B cell (primary cell): ENCODE measurements around the gene SETBP1. TPM values are rescaled to one million over a fixed set of nuclear protein-coding genes. Genes with fewer than 3 reads are reported as not detected.

ENCODE experiments used
- ATAC-seq: fragments of 200-7000 bp; cut with Tn5 transposase; one replicate; pipeline ENCODE4 v1.10.0; 2021; ENCODE audit warnings: low read depth, mild to moderate bottlenecking, moderate number of reproducible peaks, moderate library complexity
- CTCF ChIA-PET: fragments of 350-600 bp; sonication (Branson Sonifier 250); formaldehyde crosslinking; loops from one replicate; lab custom pipeline; 2021; ENCODE audit warnings: antibody characterized with exemption, inconsistent platforms; lab: Charles Lee
- POLR2A ChIA-PET: fragments of 350-600 bp; sonication (Branson Sonifier 250); formaldehyde crosslinking; loops from one replicate; lab custom pipeline; 2021; ENCODE audit warnings: antibody characterized with exemption; lab: Charles Lee
- DNase-seq: peaks from one replicate; pipeline ENCODE4 v3.0.0; 2013
- H2AFZ ChIP-seq: 2 replicates; pipeline ENCODE4 v1.6.1; 2012; ENCODE audit warnings: mild to moderate bottlenecking, low read depth, low read length; ENCODE audit not compliant: insufficient read depth, poor library complexity, severe bottlenecking
- H3K27ac ChIP-seq, 2 donors: 1 replicate in 1 of 2; 2 replicates in 1 of 2; pipeline ENCODE4 v1.5.1; 2012 to 2013; ENCODE audit warnings: low read length in 2 of 2, mild to moderate bottlenecking in 2 of 2, moderate library complexity in 1 of 2
- H3K27me3 ChIP-seq, 4 experiments: fragments of 200-600 bp in 1 of 4; sonication (generic) in 1 of 4; replicated peaks in 1 of 4; 1 replicate in 2 of 4; 2 replicates in 2 of 4; pipeline versions ENCODE4 v1.6.1 to v1.7.0; 2013 to 2016; ENCODE audit warnings: low read length in 3 of 4, mild to moderate bottlenecking in 2 of 4, mixed read lengths in 1 of 4, moderate library complexity in 1 of 4; ENCODE audit not compliant: insufficient read depth in 4 of 4, control insufficient read depth in 3 of 4; ENCODE audit errors: control extremely low read depth in 1 of 4
- H3K36me3 ChIP-seq, 2 experiments: replicated peaks in 1 of 2; 1 replicate in 1 of 2; 2 replicates in 1 of 2; pipeline versions ENCODE4 v1.6.1 to v1.7.1; 2013; ENCODE audit warnings: low read length in 1 of 2; ENCODE audit not compliant: insufficient read depth in 2 of 2, control insufficient read depth in 1 of 2; ENCODE audit errors: control extremely low read depth in 1 of 2, extremely low read depth in 1 of 2
- H3K4me1 ChIP-seq, 2 donors: fragments of 200-600 bp in 1 of 2; sonication (generic) in 1 of 2; 1 replicate in 1 of 2; 2 replicates in 1 of 2; pipeline versions ENCODE4 v1.5.1 to v1.6.1; 2013 to 2017; ENCODE audit warnings: low read length in 2 of 2; ENCODE audit not compliant: control insufficient read depth in 2 of 2, insufficient read depth in 2 of 2
- H3K4me2 ChIP-seq: replicated peaks from 2 replicates; pipeline ENCODE3; 2012; ENCODE audit warnings: mild to moderate bottlenecking, low read depth, low read length; ENCODE audit not compliant: poor library complexity, severe bottlenecking
- H3K4me3 ChIP-seq, 5 experiments: fragments of 200-600 bp in 1 of 5; sonication (generic) in 1 of 5; 1 replicate in 3 of 5; 2 replicates in 2 of 5; pipeline versions ENCODE4 v1.5.1 to v1.7.0; 2011 to 2016; ENCODE audit warnings: low read length in 4 of 5, mild to moderate bottlenecking in 4 of 5, low read depth in 2 of 5, control low read depth in 1 of 5, moderate library complexity in 1 of 5; ENCODE audit not compliant: insufficient read depth in 1 of 5; ENCODE audit errors: control extremely low read depth in 1 of 5, extremely low read depth in 1 of 5
- H3K79me2 ChIP-seq: fragments of 200-600 bp; sonication (generic); one replicate; pipeline ENCODE4 v1.6.0; 2016; ENCODE audit warnings: low read length; ENCODE audit not compliant: control insufficient read depth, insufficient read depth
- H3K9ac ChIP-seq: fragments of 200-600 bp; sonication (generic); 2 replicates; pipeline ENCODE4 v1.6.1; 2017; ENCODE audit warnings: mild to moderate bottlenecking, low read length, moderate library complexity
- H3K9me3 ChIP-seq, 3 donors: one replicate each; pipeline versions ENCODE4 v1.6.1 to v1.7.1; 2013; ENCODE audit warnings: low read length in 2 of 3; ENCODE audit not compliant: control insufficient read depth in 2 of 3, insufficient read depth in 1 of 3; ENCODE audit errors: control extremely low read depth in 1 of 3
- H4K20me1 ChIP-seq: 2 replicates; pipeline ENCODE4 v1.6.0; 2012; ENCODE audit warnings: mild to moderate bottlenecking, low read length; ENCODE audit not compliant: insufficient read depth, control insufficient read depth, poor library complexity, severe bottlenecking
- H3K27ac Mint-ChIP-seq: one replicate; pipeline ENCODE4 v1.8.0; 2021; ENCODE audit warnings: mixed read lengths
- H3K27me3 Mint-ChIP-seq: one replicate; pipeline ENCODE4 v1.8.0; 2021; ENCODE audit warnings: mixed read lengths
- H3K4me1 Mint-ChIP-seq: one replicate; pipeline ENCODE4 v1.8.0; 2021; ENCODE audit warnings: mixed read lengths
- H3K4me3 Mint-ChIP-seq: one replicate; pipeline ENCODE4 v1.8.0; 2021; ENCODE audit warnings: mixed read lengths
- H3K9me3 Mint-ChIP-seq: one replicate; pipeline ENCODE4 v1.8.0; 2022; ENCODE audit warnings: mixed read lengths; ENCODE audit not compliant: insufficient read depth
- EZH2 ChIP-seq: IDR thresholded peaks from 2 replicates; pipeline ENCODE4 v1.6.1; 2012; ENCODE audit warnings: borderline replicate concordance, low read depth, mild to moderate bottlenecking, moderate library complexity, low read length; ENCODE audit not compliant: insufficient read depth, poor library complexity, severe bottlenecking
- WGBS: methylation state at CpG from one replicate; pipeline ENCODE4 v1.1.5; 2013; ENCODE audit warnings: missing lambda C conversion rate; ENCODE audit not compliant: insufficient coverage; 5-methylcytosine and 5-hydroxymethylcytosine counted together
- intact Hi-C: fragments of 100-400 bp; cut with micrococcal nuclease; formaldehyde crosslinking; loops from one replicate; pipeline ENCODE4 v1.10.0; 2022
- polyA plus RNA-seq: library from polyadenylated mRNA; depleted of rRNA; stranded (reverse); fragments of >200 nt; gene quantifications from 2 replicates; pipeline ENCODE4 v1.2.3, GENCODE V29; 2012
- total RNA-seq, 2 donors: library from RNA; stranded (reverse); fragments of 120-200 nt in 1 of 2; gene quantifications; 1 replicate in 1 of 2; 2 replicates in 1 of 2; pipeline versions ENCODE4 v1.2.3 to v1.2.4, GENCODE V29; 2013 to 2022
- TF ChIP-seq, protein P1 (sequence below): fragments of 200-600 bp; IDR thresholded peaks from one replicate; pipeline ENCODE4 v1.8.0; 2022; ENCODE audit warnings: antibody characterized with exemption, mild to moderate bottlenecking

SETBP1 gene
- total and polyA plus RNA-seq, 2 donors (not counting 1 experiment from before 2014, with no cell fraction given) = 15.1 to 129 TPM

DNA sequence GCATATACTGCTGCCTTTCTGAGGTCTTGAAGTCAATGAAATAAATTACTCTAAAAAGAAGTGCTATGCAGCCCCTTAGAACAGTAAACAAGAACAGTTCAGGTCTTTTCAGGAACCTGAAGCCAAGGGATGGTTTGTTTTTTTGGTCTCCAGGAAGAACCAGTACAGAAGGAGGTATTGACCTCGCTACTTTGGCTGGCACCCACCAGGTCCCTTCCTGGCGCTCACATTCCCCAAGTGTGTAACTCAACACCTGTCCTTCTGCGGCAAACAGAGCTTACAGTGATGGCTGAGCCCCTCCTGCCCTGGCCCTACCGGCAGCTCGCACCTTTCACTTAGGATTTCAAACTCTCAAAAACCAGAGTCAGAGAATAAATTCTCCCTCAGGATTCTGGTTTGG, 51.9 kb downstream of the SETBP1 start:
- no peak for DNase-seq
- 91% methylated on average over 5 of the region's 5 CpGs for whole genome bisulfite sequencing
- POLR2A ChIA-PET = interaction anchor here (1.0 to 1.2 kb wide), 3 partner anchors 8 to 27 kb away, joined by 3 to 6 read pairs (median 4); no protein-coding TSS in a partner anchor

More for the DNA sequence above, 51.9 kb downstream of the SETBP1 start:
- Histone ChIP-seq H3K79me2 (peaks cover 96% of the 10 kb centered on the region), H3K27ac (no peak overlapping the region), H2AFZ (no peak overlapping the region), H3K4me3 (no peak overlapping the region), H3K4me1 (peaks cover 75 to 84% of the 10 kb centered on the region in 2 donors), H3K9me3 (no peaks in the 10 kb centered on the region), H3K4me2 (peak overlapping the region; percentile 57), H3K27me3 (no peaks in the 10 kb centered on the region), H3K36me3 (peaks cover 4 to 14% of the 10 kb centered on the region in 2 experiments), H4K20me1 (peaks cover 9% of the 10 kb centered on the region), H3K9ac (no peak overlapping the region)
- Mint-ChIP-seq H3K4me3 (peak overlapping the region; percentile 64), H3K27ac (no peak overlapping the region), H3K9me3 (no peaks in the 10 kb centered on the region), H3K4me1 (peaks cover 95% of the 10 kb centered on the region), H3K27me3 (no peaks in the 10 kb centered on the region)
- no peak for ATAC-seq
- intact Hi-C loops = loop anchor here (2.0 kb wide), 1 partner anchor 24 kb away; no protein-coding TSS in a partner anchor
- CTCF ChIA-PET = interaction anchor here (1.1 to 1.9 kb wide), 3 partner anchors 25 to 27 kb away, joined by 4 to 5 read pairs (median 5); no protein-coding TSS in a partner anchor
- TF ChIP-seq, protein P1, sequence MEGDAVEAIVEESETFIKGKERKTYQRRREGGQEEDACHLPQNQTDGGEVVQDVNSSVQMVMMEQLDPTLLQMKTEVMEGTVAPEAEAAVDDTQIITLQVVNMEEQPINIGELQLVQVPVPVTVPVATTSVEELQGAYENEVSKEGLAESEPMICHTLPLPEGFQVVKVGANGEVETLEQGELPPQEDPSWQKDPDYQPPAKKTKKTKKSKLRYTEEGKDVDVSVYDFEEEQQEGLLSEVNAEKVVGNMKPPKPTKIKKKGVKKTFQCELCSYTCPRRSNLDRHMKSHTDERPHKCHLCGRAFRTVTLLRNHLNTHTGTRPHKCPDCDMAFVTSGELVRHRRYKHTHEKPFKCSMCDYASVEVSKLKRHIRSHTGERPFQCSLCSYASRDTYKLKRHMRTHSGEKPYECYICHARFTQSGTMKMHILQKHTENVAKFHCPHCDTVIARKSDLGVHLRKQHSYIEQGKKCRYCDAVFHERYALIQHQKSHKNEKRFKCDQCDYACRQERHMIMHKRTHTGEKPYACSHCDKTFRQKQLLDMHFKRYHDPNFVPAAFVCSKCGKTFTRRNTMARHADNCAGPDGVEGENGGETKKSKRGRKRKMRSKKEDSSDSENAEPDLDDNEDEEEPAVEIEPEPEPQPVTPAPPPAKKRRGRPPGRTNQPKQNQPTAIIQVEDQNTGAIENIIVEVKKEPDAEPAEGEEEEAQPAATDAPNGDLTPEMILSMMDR = no peak
- TF ChIP-seq EZH2 = no peak
